HT1080 (cell line): ENCODE measurements around the gene RBBP5. TPM values are rescaled to one million over a fixed set of nuclear protein-coding genes. Genes with fewer than 3 reads are reported as not detected.
"Not testable (repeated sequence)": the region's sequence is repeated elsewhere in the genome, so short reads cannot be mapped to it uniquely, and the experiment has no call there.

ENCODE experiments used
- DNase-seq: peaks from one replicate; pipeline ENCODE4 v3.0.0-alpha.2; 2015; ENCODE audit warnings: low read depth
- polyA plus RNA-seq, 2 experiments: library from polyadenylated mRNA; depleted of rRNA; stranded (reverse); fragments of >200 nt; gene quantifications; 2 replicates each; pipeline ENCODE4 v1.2.3, GENCODE V29; 2015
- total RNA-seq: library from RNA; depleted of rRNA; stranded (reverse); fragments of >200 nt; shearing (Covaris generic); gene quantifications from 2 replicates; pipeline ENCODE4 v1.2.3, GENCODE V29; 2014; rRNA removed

The RBBP5 gene, protein sequence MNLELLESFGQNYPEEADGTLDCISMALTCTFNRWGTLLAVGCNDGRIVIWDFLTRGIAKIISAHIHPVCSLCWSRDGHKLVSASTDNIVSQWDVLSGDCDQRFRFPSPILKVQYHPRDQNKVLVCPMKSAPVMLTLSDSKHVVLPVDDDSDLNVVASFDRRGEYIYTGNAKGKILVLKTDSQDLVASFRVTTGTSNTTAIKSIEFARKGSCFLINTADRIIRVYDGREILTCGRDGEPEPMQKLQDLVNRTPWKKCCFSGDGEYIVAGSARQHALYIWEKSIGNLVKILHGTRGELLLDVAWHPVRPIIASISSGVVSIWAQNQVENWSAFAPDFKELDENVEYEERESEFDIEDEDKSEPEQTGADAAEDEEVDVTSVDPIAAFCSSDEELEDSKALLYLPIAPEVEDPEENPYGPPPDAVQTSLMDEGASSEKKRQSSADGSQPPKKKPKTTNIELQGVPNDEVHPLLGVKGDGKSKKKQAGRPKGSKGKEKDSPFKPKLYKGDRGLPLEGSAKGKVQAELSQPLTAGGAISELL
- 14.1 and 15.8 TPM in 2 replicates for total RNA-seq
- 12.4 and 16.1 TPM in 2 replicates for polyA plus RNA-seq (2015; cell fraction: cytosol; rRNA removed)
- 22.1 and 22.2 TPM in 2 replicates for polyA plus RNA-seq (2015; cell fraction: nucleus; rRNA removed)

DNA sequence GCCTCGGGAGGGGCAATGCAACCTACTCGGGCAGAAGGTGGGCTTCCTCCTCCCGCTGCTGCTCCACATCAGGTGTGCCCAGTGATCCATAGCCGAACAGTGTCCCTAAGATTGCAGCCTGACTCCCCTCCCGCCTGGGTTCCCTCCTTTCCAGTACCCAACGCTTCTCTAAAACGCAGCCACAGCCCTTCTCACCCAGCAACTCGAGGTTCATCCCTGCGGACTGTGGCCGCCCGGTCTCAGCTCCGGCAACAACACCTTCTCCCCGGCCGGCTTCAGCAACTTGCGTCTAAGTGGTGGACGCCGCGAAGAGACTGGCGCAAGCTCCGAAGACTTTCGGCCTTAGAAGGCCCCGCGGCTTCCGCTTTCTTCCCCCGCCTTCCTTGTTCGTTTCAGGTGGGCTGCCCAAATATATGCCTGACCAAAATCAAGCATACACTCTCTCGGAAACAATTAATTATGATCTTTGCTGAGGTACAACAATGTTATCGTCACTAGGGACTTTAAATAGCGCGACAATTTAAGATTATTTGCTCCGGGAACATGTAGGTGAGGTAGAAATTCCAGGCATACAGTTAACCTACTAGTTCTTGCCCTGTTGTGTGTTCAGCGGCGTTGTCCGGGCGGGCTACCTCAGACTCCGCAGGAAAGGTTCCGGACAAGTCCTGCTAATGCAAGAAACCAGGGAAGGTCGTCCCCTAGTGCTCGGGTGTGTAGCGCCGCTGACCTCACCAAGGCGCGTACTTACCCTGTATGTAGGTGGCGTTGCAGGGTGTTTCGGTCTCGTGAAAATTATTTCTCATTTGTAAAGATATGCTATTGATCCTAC, at the start of gene RBBP5:
Gene RBBP5, minus strand, starts transcription at position 319 of the 829 bp plus-strand sequence. Its CDS starts 105 bp downstream, at position 214.
- peak; percentile 92 for DNase-seq

DNA sequence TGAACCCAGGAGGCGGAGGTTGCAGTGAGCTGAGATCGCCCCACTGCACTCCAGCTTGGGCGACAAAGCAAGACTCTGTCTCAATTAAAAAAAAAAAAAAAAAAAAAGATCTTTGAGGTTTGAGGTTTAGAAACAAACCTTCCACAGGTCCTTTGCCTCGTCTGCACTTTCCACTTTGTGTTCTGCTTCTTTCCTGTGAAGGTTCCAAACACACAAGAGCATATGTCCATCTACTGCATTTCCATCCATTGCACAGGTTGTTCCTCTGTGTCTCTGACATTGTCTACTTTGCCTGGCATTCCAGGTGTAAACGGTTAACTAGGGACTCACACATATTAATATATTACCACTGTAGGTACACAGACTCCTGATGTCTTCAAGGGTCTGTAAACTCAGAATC, 49.6 kb upstream of the RBBP5 start:
- no peak for DNase-seq

DNA sequence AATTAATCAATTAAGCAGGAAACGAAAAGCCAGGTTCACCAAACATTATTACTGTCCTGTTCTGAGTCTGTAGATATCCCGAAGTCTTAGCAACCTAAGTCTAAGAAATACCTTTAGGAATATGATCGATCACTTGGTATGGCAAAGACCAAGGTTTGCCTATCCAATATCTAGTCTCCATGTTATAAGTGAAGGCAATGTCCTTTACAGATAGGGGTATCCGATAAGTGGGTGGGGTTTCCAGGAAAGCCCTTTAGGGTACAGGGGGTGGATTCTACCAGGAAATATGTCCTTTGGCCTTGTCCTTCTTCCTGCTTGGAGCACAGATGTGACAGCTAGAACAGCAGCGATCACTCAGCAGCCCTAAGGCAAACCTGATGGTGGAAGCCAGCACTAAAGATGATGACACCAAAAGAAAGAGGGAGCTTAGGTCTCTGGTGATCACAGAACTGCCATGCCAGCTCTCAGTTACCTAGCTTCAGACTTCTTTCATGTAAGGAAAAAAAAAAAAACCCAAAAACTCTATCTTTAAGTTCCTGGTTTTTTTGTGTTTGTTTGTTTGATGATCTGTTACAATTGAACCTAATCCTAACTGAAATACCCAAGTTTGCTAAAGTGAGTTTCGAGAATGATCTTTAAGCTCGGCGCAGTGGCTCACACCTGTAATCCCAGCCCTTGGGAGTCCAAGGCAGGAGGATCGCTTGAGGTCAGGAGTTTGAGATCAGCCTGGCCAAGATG, 48.9 kb upstream of the RBBP5 start:
- DNase-seq = no peak

DNA sequence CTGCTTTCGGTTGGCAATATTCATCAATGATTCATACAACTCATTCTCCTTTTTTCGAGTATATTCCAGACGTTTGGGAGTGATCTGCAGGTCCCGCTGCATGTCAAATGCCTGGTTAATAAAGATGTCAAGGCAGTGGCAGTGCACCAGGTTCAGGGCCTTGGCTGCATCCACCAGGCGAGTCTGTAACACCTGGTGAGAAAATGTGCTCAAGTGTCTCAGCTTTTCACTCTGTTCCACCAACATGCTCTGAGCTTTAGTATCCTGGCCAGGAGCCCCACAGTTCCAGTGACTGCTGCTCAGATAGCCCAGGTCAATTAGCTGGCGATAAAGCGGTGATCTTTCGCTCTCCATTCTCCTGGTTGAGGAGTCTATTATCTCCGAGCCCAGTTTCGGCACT, 47.5 kb upstream of the RBBP5 start:
- no peak for DNase-seq

DNA sequence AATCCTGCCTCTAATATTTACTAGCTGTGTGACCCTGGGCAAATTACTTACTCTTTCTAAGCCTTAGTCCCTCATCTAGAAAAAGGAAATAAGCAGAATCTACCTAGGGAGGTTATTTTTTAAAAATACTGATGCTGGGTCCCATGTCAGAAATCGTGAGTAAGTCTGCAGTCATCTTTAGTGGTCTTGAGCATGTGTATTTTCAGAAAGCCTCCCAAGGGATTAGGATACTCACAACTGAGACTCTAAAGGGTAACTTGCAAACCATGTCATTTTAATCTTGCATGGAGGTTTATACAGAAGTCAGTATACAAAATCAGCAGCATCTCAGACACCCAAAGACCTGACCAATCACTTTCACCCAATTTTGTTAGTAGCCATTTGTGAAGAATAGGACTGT, 46.5 kb upstream of the RBBP5 start:
- DNase-seq = no peak

DNA sequence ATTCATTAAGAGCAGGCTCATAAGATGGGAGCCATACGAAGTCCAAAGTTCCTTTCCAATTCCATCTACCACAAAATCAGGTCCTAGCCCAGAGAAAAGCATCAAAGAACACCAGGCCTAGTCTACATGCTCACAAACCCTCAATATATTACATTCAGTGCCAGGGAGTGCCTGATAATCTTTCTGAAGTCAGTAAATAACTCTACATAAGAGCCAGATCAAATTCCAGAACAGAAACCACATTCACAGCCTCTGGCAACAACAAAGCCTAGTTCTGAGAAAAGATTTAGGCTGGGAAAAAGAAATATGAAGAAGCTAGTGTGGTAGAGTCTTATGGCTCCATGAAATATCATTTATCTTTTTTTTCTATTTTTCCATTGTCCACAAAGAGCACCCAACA, 40.5 kb upstream of the RBBP5 start:
- DNase-seq = no peak

DNA sequence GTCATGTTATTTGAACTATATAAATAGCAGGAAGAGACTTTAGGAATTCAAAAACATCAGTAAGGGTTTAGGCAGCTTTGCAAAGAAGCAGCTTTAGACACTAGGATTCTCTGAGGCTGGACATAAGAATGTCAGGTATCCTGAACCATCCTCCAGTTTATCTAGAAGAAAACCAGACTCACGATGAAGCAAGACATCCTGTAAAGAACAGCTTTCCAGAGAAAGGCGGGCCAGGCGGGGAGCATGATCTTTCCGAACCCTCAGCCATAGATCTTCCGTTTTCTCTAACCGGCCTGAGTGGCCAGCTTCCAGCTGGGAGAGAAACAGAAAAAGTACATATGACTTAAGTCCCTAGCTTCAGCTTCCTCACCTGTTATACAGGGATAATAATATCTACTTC, 39.3 kb upstream of the RBBP5 start:
- no peak for DNase-seq

DNA sequence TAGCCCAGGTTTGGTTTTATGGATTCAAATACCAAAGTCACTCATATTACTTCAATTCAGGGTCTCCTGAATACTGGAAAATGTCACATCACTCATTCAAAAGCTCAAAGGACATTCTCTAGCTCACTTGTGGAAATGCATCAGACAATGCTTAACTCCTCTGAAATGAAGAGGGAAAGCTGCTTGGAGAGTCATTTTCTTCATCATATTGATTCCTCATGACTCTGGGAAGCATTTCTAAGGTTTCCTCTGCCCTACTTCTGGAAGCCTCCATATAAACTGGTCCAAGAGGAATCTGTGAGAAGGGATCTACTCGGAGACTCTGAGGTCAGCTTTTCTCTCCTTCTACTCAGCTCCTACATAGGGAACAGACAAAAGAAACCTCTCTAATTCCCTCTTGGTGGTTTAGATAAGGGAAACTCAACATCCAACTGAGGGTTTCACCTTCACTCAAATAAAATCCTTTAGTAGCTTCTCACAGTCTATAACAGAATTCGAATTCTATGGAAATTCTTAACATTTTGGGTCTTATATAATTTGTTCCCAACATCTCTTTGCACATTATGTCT, 36.4 kb upstream of the RBBP5 start:
- no peak for DNase-seq

DNA sequence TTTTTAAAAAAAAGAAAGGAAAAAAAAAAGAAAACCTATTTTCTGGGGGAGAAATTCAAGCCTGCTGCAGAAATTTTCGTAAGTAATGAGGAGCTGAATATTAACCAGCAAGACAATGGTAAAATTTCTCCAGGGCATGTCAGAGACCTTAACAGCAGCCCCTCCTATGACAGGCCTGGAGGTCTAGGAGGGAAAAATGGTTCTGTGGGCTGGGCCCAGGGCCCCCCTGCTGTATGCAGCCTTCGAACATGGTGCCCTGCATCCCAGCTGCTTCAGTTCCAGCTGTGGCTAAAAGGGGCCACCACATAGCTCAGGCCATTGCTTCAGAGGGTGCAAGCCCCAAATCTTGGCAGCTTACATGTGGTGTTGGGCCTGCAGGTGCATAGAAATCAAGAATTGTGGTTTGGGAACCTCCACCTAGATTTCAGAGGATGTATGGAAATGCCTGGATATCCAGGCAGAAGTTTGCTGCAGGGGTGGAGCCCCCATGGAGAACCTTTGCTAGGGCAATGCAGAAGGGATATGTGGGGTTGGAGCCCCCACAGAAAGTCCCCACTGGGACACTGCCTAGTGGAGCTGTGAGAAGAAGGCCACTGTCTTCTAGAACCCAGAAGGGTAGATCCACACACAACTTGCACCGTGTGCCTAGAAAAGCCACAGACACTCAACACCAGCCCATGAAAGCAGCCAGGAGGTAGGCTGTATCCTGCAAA, 34.0 kb upstream of the RBBP5 start:
- DNase-seq = not testable (repeated sequence)

DNA sequence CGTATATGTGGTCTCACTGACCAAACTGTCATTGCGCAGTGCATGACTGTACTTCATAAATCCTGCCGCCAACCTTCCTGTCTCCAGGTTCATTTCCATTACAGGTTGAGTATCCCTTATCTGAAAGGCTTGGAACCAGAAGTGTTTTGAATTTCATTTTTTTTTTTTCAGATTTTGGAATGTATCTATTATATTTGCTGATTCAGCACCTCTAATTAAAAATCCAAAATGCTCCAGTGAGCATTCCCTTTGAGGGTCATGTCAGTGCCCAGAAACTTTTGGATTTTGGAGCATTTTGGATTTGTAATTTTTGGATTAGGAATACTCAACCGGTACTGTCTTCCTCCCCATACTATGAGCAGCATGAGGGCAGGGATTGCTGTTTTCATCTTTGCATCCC, 30.7 kb upstream of the RBBP5 start:
- DNase-seq = no peak

DNA sequence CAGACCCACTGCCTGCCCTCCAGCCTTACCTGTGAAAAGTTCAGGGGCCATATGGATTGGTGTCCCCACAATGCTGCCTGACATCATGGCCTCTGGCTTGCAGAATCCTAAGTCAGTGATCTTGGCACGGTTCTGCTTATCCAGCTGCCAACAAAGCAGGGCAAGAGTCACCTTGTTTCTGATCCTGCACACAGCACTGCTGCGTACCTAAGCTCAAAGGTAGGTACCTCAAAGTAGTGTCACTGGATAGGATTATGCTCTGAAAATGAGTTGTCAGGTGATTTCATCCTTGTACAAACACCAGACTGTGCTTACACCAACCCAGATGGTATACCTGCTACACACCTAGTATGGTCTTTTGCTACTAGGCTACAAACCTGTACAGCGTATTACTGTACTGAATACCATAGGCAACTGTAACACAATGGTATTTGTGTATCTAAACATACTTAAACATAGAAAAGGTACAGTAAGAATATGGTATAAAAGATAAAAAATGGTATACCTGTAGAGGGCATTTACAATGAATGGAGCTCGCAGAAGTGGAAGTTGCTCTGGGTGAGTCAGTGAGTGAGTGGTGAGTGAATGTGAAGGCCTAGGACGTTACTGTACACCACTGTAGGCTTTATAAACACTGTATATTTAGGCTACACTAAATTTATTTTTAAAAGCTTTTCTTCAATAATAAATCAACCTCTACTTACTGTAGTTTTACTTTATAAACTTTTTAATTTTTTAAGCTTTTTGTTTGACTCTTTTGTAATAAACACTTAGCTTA, 29.1 kb upstream of the RBBP5 start:
- DNase-seq = no peak

DNA sequence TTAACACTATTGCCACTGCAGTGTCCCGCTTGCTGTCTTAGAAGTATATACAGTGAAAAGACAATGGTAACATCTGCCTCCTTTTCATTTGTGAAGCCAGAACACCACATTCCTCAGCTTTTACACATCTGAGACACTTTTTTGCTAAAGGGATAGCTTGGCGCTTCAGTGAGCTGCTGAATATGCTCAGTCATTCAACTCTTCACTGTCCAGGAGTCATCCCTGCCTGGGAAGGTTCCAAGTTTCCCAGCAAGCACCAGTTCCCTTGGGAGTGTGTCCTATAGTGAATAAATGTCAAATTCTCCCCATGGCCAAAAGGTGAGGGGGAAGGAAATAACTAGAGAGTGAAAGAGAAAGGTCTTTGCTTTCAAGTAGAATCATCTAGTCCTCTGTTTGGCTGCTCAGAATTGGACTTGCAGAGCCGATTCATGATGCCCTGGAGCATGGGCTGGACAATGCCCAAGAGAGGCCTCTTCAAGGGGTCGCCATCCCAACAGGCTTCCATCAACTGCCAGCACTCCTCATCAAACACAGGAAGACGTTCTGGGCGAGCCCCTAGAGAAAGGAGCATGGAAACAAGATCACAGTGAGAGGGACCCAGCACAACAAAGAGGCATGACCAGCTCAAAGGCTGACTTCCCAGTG, 25.5 kb upstream of the RBBP5 start:
- peak; percentile 29 for DNase-seq

DNA sequence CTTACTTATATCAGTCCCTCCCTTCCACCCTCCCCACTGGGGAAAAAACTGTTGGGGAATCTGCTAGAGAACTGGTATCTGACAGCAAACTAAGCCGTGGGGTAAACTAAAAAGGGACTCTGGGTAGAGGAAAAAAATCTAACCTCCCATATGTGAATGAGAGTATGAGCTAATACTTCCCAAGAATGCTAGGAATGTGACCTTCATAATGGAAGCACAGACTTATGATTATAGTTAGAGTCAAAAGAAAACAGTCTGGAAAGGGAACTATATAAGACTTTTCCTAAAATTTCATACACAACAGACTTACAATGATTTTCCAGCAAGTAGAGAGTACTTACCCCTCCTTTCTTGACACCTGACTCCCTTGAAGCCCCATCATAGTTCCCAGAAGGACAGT, 23.0 kb upstream of the RBBP5 start:
- DNase-seq = peak; percentile 40

DNA sequence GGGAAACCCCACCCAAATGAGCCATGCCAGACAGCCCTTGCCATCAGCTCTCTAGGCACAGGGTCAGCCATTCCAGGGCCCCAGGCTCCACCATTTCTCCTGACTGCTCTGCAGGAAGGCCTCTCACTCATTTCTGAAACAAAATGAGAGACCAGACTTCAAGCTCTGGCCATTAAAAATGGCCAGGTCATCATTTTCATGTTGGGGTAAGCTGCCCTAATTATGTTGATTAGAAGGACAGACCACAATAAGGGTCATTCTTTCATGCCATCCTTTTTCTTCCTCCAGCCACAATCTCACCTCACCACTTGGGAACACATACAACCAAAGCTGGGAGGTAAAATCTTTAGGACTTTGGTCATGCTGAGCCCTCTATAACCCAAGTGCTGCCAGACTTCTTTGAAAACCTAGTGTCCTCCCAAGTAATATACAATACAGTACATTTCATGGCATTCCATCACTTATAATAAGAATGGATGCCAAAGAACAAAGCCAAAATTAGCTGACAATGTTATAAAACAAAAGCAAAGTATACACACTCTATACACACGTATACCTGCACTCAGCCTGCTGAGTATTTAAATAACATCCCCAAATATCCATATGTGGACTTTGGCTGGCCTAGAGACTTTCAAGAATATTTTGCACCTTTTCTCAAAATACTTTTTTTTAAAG, 22.4 kb upstream of the RBBP5 start:
- DNase-seq = no peak

DNA sequence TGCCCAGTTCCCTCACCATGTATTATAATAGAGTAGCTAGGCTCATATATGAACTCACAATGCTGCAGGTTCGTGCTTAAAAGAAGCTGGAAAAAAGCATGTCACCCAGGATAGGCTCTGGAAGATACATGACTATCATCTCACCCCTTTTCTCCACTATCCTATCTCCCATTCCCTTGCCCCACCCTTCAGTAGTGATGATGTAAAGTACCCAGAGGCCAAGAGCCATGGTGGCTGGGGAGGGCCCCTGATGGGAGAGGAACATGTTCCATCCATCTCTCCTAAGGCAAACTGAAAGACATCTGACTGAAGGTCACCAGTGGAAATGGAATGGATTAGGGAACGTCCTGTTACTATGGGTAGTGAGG, 20.3 kb upstream of the RBBP5 start:
- DNase-seq = no peak

DNA sequence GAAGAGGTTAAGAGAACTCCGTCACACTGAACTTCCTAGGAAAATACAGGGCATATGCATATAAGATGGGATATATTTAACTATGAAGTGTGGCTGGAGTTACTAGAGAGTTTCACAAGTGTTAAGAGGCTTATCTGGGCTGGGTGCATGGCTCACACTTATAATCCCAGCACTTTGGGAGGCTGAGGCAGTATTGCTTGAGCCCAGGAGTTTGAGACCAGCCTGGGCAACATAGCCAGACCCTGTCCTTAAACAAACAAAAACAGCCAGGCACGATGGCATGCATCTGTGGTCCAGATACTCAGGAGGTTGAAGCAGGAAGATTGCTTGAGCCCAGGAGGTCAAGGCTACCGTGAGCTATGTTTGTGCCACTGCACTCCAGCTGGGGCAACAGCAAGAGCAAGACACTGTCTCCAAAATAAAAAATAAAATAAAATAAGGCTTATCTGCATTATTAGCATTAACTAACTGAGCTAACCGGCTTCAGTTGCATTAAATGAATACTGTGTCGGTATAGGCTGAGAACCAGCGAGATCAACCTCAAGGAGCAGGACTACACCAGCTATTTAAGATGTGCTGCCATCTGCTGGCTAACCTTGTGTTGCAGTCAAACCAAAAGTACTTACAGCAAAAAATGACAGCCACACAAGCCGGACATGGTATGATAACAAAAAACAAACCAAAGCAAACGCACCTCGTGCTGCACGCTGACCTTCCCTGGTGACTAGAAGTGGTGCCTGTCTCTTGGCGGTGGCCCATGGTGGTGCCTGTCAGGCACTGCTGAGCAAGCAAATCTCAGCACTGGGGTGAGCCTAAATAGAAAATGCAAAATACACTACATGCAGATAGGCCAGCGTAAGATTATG, 19.7 kb upstream of the RBBP5 start:
- peak; percentile 78 for DNase-seq

DNA sequence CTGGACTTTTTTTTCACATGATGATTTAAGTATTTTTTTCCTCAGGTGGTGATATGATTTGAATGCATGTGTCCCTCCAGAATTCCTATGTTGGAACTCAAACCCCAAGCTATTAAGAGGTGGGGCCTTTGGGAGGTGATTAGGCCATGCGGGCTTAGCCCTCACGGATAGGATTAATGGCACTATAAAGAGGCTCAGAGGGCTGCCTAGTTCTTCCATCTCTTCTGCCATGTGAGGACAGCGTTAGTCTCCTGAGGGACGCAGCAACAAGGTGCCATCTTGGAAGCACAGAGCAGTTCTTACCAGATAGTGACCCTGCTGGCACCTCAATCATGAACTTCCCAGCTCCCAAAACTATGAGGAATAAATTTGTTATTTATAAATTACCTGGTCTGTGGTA, 18.3 kb upstream of the RBBP5 start:
- DNase-seq = no peak

DNA sequence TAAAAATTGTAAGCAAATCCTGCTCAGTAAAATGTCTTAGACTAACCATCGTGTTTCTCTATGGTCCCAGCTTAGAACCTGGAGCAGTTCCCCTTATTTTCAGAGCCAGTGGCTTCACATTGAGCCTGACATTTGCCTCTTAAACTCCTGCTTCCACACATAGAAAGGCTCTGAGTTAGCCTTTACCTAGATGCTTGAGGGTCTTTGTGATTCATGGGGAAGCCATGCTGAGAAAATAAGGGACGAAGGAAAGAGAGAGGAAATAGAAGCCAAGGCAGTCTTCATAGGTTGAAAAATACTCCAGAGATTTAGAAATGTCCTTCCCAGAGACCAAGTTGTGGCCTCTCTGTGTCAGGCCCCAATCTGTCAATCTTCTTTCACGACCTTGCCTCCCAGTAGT, 16.1 kb upstream of the RBBP5 start:
- DNase-seq = no peak
